Measurements from ENCODE around the gene DNAI4. TPM values are rescaled to one million over a fixed set of nuclear protein-coding genes. Genes with fewer than 3 reads are reported as not detected.

DNAI4 gene
- total RNA-seq, 4 donors from 2014 or later: 10.7 to 26.0 (median 20.5) TPM

DNA sequence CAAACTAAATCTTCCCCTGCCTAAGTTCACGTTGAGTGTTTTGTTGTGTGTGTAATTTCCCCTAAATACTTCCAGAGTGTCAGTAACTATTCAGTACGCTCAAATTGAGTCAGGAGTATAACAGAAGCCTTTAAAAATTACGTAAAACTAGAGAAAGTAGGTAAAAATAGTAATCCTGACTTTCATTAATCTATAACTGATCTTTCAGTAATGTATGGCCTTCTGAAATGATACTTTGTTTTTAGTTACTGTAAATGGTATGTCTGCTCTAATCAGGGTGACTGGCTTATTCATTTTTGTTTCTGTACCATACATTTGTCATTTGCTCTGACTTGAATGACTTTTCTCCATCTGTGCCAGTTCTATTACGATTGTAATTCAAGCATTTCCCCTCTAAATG lies 29.6 kb upstream of the DNAI4 start:
- no peak overlapping the region for H3K27ac ChIP-seq
- no peaks in the 10 kb centered on the region for H3K4me1 ChIP-seq
- no peak for DNase-seq
- no peaks in the 10 kb centered on the region for H3K27me3 ChIP-seq
- no peak overlapping the region for H3K4me3 ChIP-seq (replicated peaks in 1 of 3)
- no peaks in the 10 kb centered on the region for H3K9me3 ChIP-seq
- no peak for TF ChIP-seq POLR2A (IDR thresholded peaks at IDR 0.05)
- no peak for TF ChIP-seq CTCF (IDR thresholded peaks at IDR 0.05)
- intact Hi-C loops (cut with DNase I): no loop called here
- peaks cover 2 to 12% of the 10 kb centered on the region in 2 donors for H3K36me3 ChIP-seq
- 93 to 94% methylated on average over 4 of the region's 4 CpGs for WGBS, 2 donors

DNA sequence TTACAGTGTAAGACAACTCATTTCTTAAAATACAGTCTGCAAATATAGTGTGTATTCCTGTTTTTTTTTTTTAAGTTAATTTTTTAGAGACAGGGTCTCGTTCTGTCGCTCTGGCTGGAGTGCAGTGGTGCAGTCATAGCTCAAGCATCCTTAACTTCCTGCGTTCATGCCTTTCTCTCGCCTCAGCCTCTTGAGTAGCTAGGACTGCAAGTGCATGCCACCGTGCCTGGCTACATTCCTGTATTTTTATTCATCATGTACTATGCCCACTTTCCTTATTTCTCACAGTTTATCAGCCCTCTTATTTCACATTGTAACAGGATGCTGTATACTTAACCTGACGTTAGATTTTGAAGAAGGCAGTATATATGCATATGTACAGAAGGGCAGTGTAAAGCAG lies 26.9 kb upstream of the DNAI4 start:
- intact Hi-C loops (cut with DNase I): no loop called here
- no peak for DNase-seq
- Histone ChIP-seq H3K4me1 (peaks cover 5% of the 10 kb centered on the region in 2 donors), H3K27me3 (no peaks in the 10 kb centered on the region), H3K27ac (no peak overlapping the region), H3K36me3 (peaks cover 7 to 9% of the 10 kb centered on the region in 2 donors), H3K4me3 (replicated peaks in 1 of 3) (no peak overlapping the region), H3K9me3 (no peaks in the 10 kb centered on the region)
- WGBS, 2 donors: 84 to 86% methylated on average over 6 of the region's 6 CpGs
- TF ChIP-seq CTCF (IDR thresholded peaks at IDR 0.05): no peak
- no peak for TF ChIP-seq POLR2A (IDR thresholded peaks at IDR 0.05)

- H3K27ac ChIP-seq: no peak overlapping the region
- TF ChIP-seq CTCF (IDR thresholded peaks at IDR 0.05) (no peak), POLR2A (IDR thresholded peaks at IDR 0.05) (no peak)
- 91 to 96% methylated on average over 1 of the region's 1 CpG for WGBS, 2 donors
- H3K9me3 ChIP-seq: no peaks in the 10 kb centered on the region
- no peaks in the 10 kb centered on the region for H3K27me3 ChIP-seq
- H3K4me1 ChIP-seq: peaks cover 5 to 10% of the 10 kb centered on the region in 2 donors
- no peak overlapping the region for H3K4me3 ChIP-seq (replicated peaks in 1 of 3)
- H3K36me3 ChIP-seq: peaks cover 7 to 13% of the 10 kb centered on the region in 2 donors
- no peak for DNase-seq
- intact Hi-C loops (cut with DNase I): no loop called here
These were observed 22.6 kb upstream of the DNAI4 start for GRCh38 chr1:66947267-66947666.

DNA sequence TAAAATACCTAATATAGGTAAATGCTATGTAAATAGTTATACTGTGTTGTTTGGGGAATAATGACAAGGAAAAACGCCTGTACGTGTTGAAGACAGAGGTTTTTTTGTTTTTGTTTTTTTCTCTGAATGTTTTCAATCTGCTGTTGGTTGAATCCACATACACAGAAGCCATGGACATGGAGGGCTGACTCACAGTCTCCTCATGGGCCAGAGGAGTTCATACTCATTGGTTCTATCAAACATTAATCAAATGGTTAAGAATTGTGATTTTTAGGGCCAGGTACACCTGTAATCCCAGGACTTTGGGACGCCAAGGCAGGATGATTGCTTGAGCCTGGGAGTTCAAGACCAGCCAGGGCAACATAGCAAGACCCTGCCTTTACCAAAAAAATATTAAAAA lies 20.7 kb upstream of the DNAI4 start:
- DNase-seq: no peak
- Histone ChIP-seq H3K27ac (no peak overlapping the region), H3K4me3 (replicated peaks in 1 of 3) (no peak overlapping the region), H3K36me3 (peaks cover 7 to 12% of the 10 kb centered on the region in 2 donors), H3K4me1 (peaks cover 5 to 13% of the 10 kb centered on the region in 2 donors), H3K9me3 (no peaks in the 10 kb centered on the region), H3K27me3 (no peaks in the 10 kb centered on the region)
- 93 to 98% methylated on average over 3 of the region's 3 CpGs for WGBS, 2 donors
- intact Hi-C loops (cut with DNase I): no loop called here
- TF ChIP-seq CTCF (IDR thresholded peaks at IDR 0.05): no peak
- no peak for TF ChIP-seq POLR2A (IDR thresholded peaks at IDR 0.05)

GRCh38 chr1:66944330-66945274 lies 19.9 kb upstream of the DNAI4 start:
- WGBS, 2 donors: 94 to 96% methylated on average over 7 of the region's 7 CpGs
- H3K4me1 ChIP-seq: peaks cover 5 to 13% of the 10 kb centered on the region in 2 donors
- peak overlapping the region in 1 of 3 donors; percentile 42 for H3K27ac ChIP-seq
- H3K9me3 ChIP-seq: no peaks in the 10 kb centered on the region
- no peaks in the 10 kb centered on the region for H3K27me3 ChIP-seq
- no peak for DNase-seq
- H3K4me3 ChIP-seq (replicated peaks in 1 of 3): no peak overlapping the region
- peaks cover 7 to 12% of the 10 kb centered on the region in 2 donors for H3K36me3 ChIP-seq
- intact Hi-C loops (cut with DNase I): no loop called here
- TF ChIP-seq POLR2A (IDR thresholded peaks at IDR 0.05) (no peak), CTCF (IDR thresholded peaks at IDR 0.05) (no peak)
